Endodermal cell (in vitro differentiated cells): ENCODE data around the gene KLHL17. TPM values are rescaled to one million over a fixed set of nuclear protein-coding genes. Genes with fewer than 3 reads are reported as not detected.

Source experiments
- DNase-seq: peaks from one replicate; pipeline ENCODE4 v3.0.0-alpha.2; 2017
- H3K27ac ChIP-seq: 2 replicates; pipeline ENCODE4 v1.5.1; 2013; ENCODE audit warnings: mild to moderate bottlenecking, low read depth, low read length, moderate library complexity
- H3K27me3 ChIP-seq: 2 replicates; pipeline ENCODE4 v1.6.1; 2013; ENCODE audit warnings: mild to moderate bottlenecking, low read length, moderate library complexity; ENCODE audit not compliant: insufficient read depth, control insufficient read depth, poor library complexity, severe bottlenecking
- H3K36me3 ChIP-seq: 2 replicates; pipeline ENCODE4 v1.7.0; 2013; ENCODE audit warnings: mild to moderate bottlenecking, low read length, moderate library complexity; ENCODE audit not compliant: control insufficient read depth, insufficient read depth
- H3K4me1 ChIP-seq: one replicate; pipeline ENCODE4 v1.7.0; 2013; ENCODE audit warnings: low read length; ENCODE audit not compliant: control insufficient read depth, insufficient read depth
- H3K4me3 ChIP-seq: 2 replicates; pipeline ENCODE4 v1.5.1; 2013; ENCODE audit warnings: mild to moderate bottlenecking, low read length, moderate library complexity
- H3K9ac ChIP-seq: 2 replicates; pipeline ENCODE4 v1.6.1; 2013; ENCODE audit warnings: mild to moderate bottlenecking, low read length, moderate library complexity; ENCODE audit not compliant: poor library complexity, severe bottlenecking; ENCODE audit errors: extremely low read depth
- H3K9me3 ChIP-seq: 2 replicates; pipeline ENCODE4 v1.6.1; 2013; ENCODE audit warnings: mild to moderate bottlenecking, low read length, moderate library complexity; ENCODE audit not compliant: control insufficient read depth
- H3K27ac Mint-ChIP-seq: 2 replicates; pipeline ENCODE4 v1.8.0; 2020; ENCODE audit warnings: mixed read lengths
- H3K27me3 Mint-ChIP-seq: 2 replicates; pipeline ENCODE4 v1.8.0; 2021; ENCODE audit warnings: mild to moderate bottlenecking, mixed read lengths; ENCODE audit not compliant: insufficient read depth
- H3K36me3 Mint-ChIP-seq: 2 replicates; pipeline ENCODE4 v1.8.0; 2020; ENCODE audit warnings: low read depth, mixed read lengths
- H3K4me1 Mint-ChIP-seq: 2 replicates; pipeline ENCODE4 v1.8.0; 2020; ENCODE audit warnings: mixed read lengths
- H3K4me3 Mint-ChIP-seq: 2 replicates; pipeline ENCODE4 v1.8.0; 2020; ENCODE audit warnings: mild to moderate bottlenecking, moderate library complexity, mixed read lengths
- H3K9me3 Mint-ChIP-seq: 2 replicates; pipeline ENCODE4 v1.8.0; 2020; ENCODE audit warnings: mild to moderate bottlenecking, mixed read lengths
- WGBS, 2 experiments: methylation state at CpG; one replicate each; pipeline versions ENCODE4 v1.1.5 to v1.1.7; 2013; ENCODE audit warnings: missing lambda C conversion rate in 2 of 2, mixed read lengths in 1 of 2; ENCODE audit not compliant: insufficient coverage in 1 of 2, insufficient read length in 1 of 2; 5-methylcytosine and 5-hydroxymethylcytosine counted together
- total RNA-seq, 2 donors: library from RNA; stranded (reverse); fragmentation: NEBNext Ultra II Directional in 1 of 2; extraction: Animal tissue kit (Norgen Biotek cat#: 25700) in 1 of 2; gene quantifications; 2 replicates in 1 of 2; 3 replicates in 1 of 2; pipeline ENCODE4 v1.2.1, GENCODE V29; 2021
- TF ChIP-seq, protein P1 (sequence below): fragments of 200-600 bp; sonication (generic); conservative IDR thresholded peaks from 2 replicates; pipeline ENCODE4 v1.5.0; 2021; ENCODE audit warnings: antibody characterized with exemption, mild to moderate bottlenecking

The KLHL17 gene
- total RNA-seq, 2 donors from 2014 or later, result 49.2 to 58.2 TPM

DNA sequence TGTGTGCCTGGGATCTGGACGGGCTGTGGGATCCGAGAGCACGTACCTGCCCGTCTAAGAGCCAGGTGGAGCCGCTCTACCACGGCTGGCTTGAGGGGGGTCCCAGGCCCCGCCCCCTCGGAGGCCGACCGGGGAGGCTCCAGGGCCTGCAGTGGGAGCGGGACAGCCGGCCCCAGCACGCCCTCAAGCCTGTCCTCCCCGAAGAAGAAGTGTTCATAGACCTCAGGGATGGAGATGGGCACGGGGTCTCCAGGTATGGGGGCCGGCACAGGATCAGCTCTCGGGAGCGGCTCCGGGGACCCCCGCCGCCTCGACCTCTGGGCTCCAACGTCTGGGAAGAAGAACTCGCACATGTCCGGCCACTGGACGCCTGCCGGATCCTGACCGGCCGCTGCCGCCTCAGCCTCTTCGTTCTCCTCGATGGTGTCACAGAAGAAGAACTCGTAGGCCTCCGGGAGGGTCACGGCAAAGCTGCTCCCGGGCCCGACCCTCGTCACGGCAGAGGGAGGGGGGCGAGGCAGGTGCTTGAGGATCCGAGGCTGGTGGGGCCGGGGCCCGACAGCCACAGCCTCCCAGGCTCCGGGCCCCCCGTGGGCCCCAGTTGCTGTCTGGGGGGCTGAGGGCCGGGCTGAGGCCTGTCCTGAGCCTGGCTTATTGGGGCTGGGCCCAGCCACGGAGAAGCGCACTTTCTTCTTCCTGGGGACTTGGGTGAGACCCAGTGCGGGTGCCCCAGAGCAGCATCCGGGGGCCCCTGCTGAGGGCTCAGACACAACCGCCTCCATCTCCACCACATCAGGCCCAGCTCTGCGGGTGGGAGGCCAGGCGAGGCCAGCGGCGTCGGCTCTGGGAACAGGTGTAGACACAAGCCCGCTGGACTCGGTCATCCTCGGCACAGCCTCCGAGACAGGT lies 18.7 kb downstream of the KLHL17 start:
- no peak overlapping the region for H3K9ac ChIP-seq
- peaks cover 5% of the 10 kb centered on the region for H3K9me3 Mint-ChIP-seq
- WGBS, 2 experiments, result 91 to 93% methylated on average over 39 to 60 of the region's 60 CpGs
- no peak overlapping the region for H3K4me3 Mint-ChIP-seq
- DNase-seq, result no peak
- H3K9me3 ChIP-seq, result no peaks in the 10 kb centered on the region
- H3K4me1 ChIP-seq, result no peaks in the 10 kb centered on the region
- TF ChIP-seq, protein P1, sequence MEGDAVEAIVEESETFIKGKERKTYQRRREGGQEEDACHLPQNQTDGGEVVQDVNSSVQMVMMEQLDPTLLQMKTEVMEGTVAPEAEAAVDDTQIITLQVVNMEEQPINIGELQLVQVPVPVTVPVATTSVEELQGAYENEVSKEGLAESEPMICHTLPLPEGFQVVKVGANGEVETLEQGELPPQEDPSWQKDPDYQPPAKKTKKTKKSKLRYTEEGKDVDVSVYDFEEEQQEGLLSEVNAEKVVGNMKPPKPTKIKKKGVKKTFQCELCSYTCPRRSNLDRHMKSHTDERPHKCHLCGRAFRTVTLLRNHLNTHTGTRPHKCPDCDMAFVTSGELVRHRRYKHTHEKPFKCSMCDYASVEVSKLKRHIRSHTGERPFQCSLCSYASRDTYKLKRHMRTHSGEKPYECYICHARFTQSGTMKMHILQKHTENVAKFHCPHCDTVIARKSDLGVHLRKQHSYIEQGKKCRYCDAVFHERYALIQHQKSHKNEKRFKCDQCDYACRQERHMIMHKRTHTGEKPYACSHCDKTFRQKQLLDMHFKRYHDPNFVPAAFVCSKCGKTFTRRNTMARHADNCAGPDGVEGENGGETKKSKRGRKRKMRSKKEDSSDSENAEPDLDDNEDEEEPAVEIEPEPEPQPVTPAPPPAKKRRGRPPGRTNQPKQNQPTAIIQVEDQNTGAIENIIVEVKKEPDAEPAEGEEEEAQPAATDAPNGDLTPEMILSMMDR, result no peak
- H3K36me3 Mint-ChIP-seq, result peaks cover 3% of the 10 kb centered on the region
- no peak overlapping the region for H3K27ac Mint-ChIP-seq
- H3K27me3 ChIP-seq, result peaks cover 34% of the 10 kb centered on the region
- no peaks in the 10 kb centered on the region for H3K4me1 Mint-ChIP-seq
- H3K27me3 Mint-ChIP-seq, result peaks cover 45% of the 10 kb centered on the region
- H3K36me3 ChIP-seq, result no peaks in the 10 kb centered on the region
- no peak overlapping the region for H3K4me3 ChIP-seq
- no peak overlapping the region for H3K27ac ChIP-seq

DNA sequence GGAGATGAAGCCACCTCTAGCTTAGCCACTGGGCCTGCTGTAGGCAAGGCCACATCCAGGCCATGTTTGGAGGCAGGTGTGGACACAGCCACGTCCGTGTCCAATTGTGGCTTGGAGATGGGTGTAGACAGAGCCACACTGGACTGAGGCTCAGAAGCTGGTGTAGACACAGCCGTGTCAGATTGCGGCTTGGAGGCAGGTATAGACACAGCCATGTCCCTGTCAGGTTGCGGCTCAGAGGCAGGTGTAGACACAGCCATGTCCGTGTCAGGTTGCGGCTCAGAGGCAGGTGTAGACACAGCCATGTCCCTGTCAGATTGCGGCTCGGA lies 19.3 kb downstream of the KLHL17 start:
- no peak overlapping the region for H3K27ac Mint-ChIP-seq
- H3K9me3 Mint-ChIP-seq, result peaks cover 5% of the 10 kb centered on the region
- H3K27ac ChIP-seq, result no peak overlapping the region
- H3K9ac ChIP-seq, result no peak overlapping the region
- H3K4me3 Mint-ChIP-seq, result no peak overlapping the region
- no peaks in the 10 kb centered on the region for H3K4me1 Mint-ChIP-seq
- peaks cover 43% of the 10 kb centered on the region for H3K27me3 Mint-ChIP-seq
- H3K4me3 ChIP-seq, result no peak overlapping the region
- no peaks in the 10 kb centered on the region for H3K4me1 ChIP-seq
- no peaks in the 10 kb centered on the region for H3K9me3 ChIP-seq
- H3K36me3 Mint-ChIP-seq, result peaks cover 3% of the 10 kb centered on the region
- H3K27me3 ChIP-seq, result peaks cover 31% of the 10 kb centered on the region
- DNase-seq, result no peak
- H3K36me3 ChIP-seq, result no peaks in the 10 kb centered on the region
- 96 to 97% methylated on average over 8 to 9 of the region's 9 CpGs for WGBS, 2 experiments
- TF ChIP-seq, protein P1, result no peak

DNA sequence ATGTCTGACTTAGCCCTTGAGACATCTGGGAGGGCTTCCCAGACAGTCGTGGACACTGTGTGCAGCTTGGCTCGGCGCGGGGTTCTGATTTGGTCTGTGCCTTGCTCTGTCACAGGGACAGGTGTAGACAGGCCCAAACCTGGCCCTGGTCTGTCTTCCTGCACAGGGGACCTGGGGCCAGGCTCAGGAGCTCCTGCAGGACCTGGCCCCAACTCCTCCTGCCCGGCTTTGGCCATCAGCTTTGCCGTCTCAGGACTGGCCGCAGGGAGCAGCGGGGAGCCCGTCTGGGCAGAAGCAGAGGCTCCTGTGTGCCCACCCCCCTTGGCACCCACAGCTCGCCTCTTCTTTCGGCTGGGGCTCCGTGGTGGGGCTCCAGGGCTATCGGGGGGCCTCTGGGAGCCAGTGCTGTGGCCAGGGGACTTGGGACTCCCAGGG lies 19.8 kb downstream of the KLHL17 start:
- no peaks in the 10 kb centered on the region for H3K4me1 Mint-ChIP-seq
- no peak overlapping the region for H3K4me3 Mint-ChIP-seq
- Histone ChIP-seq H3K27me3 (peaks cover 31% of the 10 kb centered on the region), H3K9me3 (no peaks in the 10 kb centered on the region), H3K4me3 (no peak overlapping the region), H3K9ac (no peak overlapping the region), H3K27ac (no peak overlapping the region), H3K4me1 (no peaks in the 10 kb centered on the region), H3K36me3 (no peaks in the 10 kb centered on the region)
- H3K9me3 Mint-ChIP-seq, result peaks cover 5% of the 10 kb centered on the region
- TF ChIP-seq, protein P1, result no peak
- no peak for DNase-seq
- peaks cover 3% of the 10 kb centered on the region for H3K36me3 Mint-ChIP-seq
- peaks cover 44% of the 10 kb centered on the region for H3K27me3 Mint-ChIP-seq
- 89% methylated on average over 13 of the region's 13 CpGs; no CpG with 5 or more reads in 1 of the 2 experiments for WGBS, 2 experiments
- no peak overlapping the region for H3K27ac Mint-ChIP-seq
